OCI-LY7 (cell line): ENCODE measurements around the gene LDLRAD4.

Experiments used
- CTCF ChIP-seq: fragments of 200-600 bp; sonication (generic); conservative IDR thresholded peaks from 2 replicates; pipeline ENCODE4 v1.5.1; 2014; ENCODE audit warnings: mild to moderate bottlenecking, antibody characterized with exemption, low read length, moderate library complexity, mixed read lengths
- EZH2phosphoT487 ChIP-seq: fragments of 200-600 bp; sonication (generic); IDR thresholded peaks from 2 replicates; pipeline ENCODE4 v1.6.1; 2018; ENCODE audit warnings: low read depth, borderline replicate concordance, mild to moderate bottlenecking, mixed run types, antibody characterized with exemption, low read length, moderate library complexity, mixed read lengths

- TF ChIP-seq CTCF (no peak), EZH2phosphoT487 (no peak)
These were observed 362.4 kb downstream of the LDLRAD4 start for GRCh38 chr18:13580991-13581390.
